Uterus (tissue), 2 donors: ENCODE measurements around the gene TAF12.
"Not testable (repeated sequence)": the region's sequence is repeated elsewhere in the genome, so short reads cannot be mapped to it uniquely, and the experiment has no call there.

ENCODE experiments used
- POLR2A ChIP-seq, 2 donors: fragments of 450-650 bp; IDR thresholded peaks; one replicate each; pipeline ENCODE4 v1.6.1; 2016; ENCODE audit warnings: antibody characterized with exemption in 2 of 2, mild to moderate bottlenecking in 1 of 2, moderate library complexity in 1 of 2
- TF ChIP-seq, protein P1 (sequence below), 4 experiments: fragments of 200-600 bp in 2 of 4; fragments of 450-650 bp in 2 of 4; sonication (generic) in 2 of 4; IDR thresholded peaks; one replicate each; pipeline ENCODE4 v1.5.1; 2016 to 2019; ENCODE audit warnings: antibody characterized with exemption in 4 of 4, mild to moderate bottlenecking in 2 of 4, moderate library complexity in 1 of 4

- TF ChIP-seq, protein P1, sequence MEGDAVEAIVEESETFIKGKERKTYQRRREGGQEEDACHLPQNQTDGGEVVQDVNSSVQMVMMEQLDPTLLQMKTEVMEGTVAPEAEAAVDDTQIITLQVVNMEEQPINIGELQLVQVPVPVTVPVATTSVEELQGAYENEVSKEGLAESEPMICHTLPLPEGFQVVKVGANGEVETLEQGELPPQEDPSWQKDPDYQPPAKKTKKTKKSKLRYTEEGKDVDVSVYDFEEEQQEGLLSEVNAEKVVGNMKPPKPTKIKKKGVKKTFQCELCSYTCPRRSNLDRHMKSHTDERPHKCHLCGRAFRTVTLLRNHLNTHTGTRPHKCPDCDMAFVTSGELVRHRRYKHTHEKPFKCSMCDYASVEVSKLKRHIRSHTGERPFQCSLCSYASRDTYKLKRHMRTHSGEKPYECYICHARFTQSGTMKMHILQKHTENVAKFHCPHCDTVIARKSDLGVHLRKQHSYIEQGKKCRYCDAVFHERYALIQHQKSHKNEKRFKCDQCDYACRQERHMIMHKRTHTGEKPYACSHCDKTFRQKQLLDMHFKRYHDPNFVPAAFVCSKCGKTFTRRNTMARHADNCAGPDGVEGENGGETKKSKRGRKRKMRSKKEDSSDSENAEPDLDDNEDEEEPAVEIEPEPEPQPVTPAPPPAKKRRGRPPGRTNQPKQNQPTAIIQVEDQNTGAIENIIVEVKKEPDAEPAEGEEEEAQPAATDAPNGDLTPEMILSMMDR (IDR thresholded peaks at IDR 0.05), result not testable (repeated sequence)
- not testable (repeated sequence) for TF ChIP-seq POLR2A (IDR thresholded peaks at IDR 0.05)
Observed at GRCh38 chr1:28594686-28595411, 48.0 kb downstream of the TAF12 start.
